ENCODE results near the gene CEND1.
A peak's percentile ranks its signal among the peaks of the same experiment; 100 is the strongest.

CEND1 gene

GRCh38 chr11:827146-827896 is 37.4 kb upstream of the CEND1 start:
- DNase-seq (ENCODE audit: low read depth) = peak; percentile 86
- TF ChIP-seq CTCF (IDR thresholded peaks at IDR 0.05; ENCODE audit: insufficient read depth, low read depth, low read length, missing control alignments) = no peak

GRCh38 chr11:826836-827145 is 36.9 kb upstream of the CEND1 start:
- no peak for TF ChIP-seq CTCF (IDR thresholded peaks at IDR 0.05; ENCODE audit: insufficient read depth, low read depth, low read length, missing control alignments)
- peak overlapping the region; percentile 75 for H3K4me3 ChIP-seq (ENCODE audit: low read depth, low read length)
- peak; percentile 46 for DNase-seq (ENCODE audit: low read depth)

More at GRCh38 chr11:827146-827896, 37.4 kb upstream of the CEND1 start:
- H3K4me3 ChIP-seq (ENCODE audit: low read depth, low read length) = peak overlapping the region; percentile 75

GRCh38 chr11:826227-826621 is 36.3 kb upstream of the CEND1 start:
- DNase-seq (ENCODE audit: low read depth) = no peak
- TF ChIP-seq CTCF (IDR thresholded peaks at IDR 0.05; ENCODE audit: insufficient read depth, low read depth, low read length, missing control alignments) = no peak
- peak overlapping the region; percentile 75; the same call in 1 of the 2 replicates for H3K4me3 ChIP-seq (ENCODE audit: low read depth, low read length)

GRCh38 chr11:825366-826226 is 35.7 kb upstream of the CEND1 start:
- TF ChIP-seq CTCF (IDR thresholded peaks at IDR 0.05; ENCODE audit: insufficient read depth, low read depth, low read length, missing control alignments) = no peak

GRCh38 chr11:824942-825341 is 35.1 kb upstream of the CEND1 start:
- no peak overlapping the region for H3K4me3 ChIP-seq (ENCODE audit: low read depth, low read length)
- TF ChIP-seq CTCF (IDR thresholded peaks at IDR 0.05; ENCODE audit: insufficient read depth, low read depth, low read length, missing control alignments) = no peak
- no peak for DNase-seq (ENCODE audit: low read depth)

More at GRCh38 chr11:825366-826226, 35.7 kb upstream of the CEND1 start:
- no peak for DNase-seq (ENCODE audit: low read depth)
- no peak overlapping the region for H3K4me3 ChIP-seq (ENCODE audit: low read depth, low read length)

- TF ChIP-seq CTCF (IDR thresholded peaks at IDR 0.05; ENCODE audit: insufficient read depth, low read depth, low read length, missing control alignments) = no peak
- no peak overlapping the region for H3K4me3 ChIP-seq (ENCODE audit: low read depth, low read length)
- DNase-seq (ENCODE audit: low read depth) = no peak
These were observed 34.5 kb upstream of the CEND1 start for GRCh38 chr11:824292-824880.

All from GM12865 (cell line).